Activated naive CD8-positive, alpha-beta T cell treated with anti-CD3 and anti-CD28 coated beads, Interleukin-2, amount 10 ng/mL, durations not matched to agents 7 days and 5 days (primary cell): Measurements from ENCODE around the gene CD96. TPM values are rescaled to one million over a fixed set of nuclear protein-coding genes. Genes with fewer than 3 reads are reported as not detected.
"Not testable (repeated sequence)": the region's sequence is repeated elsewhere in the genome, so short reads cannot be mapped to it uniquely, and the experiment has no call there.

Experiments used
- ATAC-seq: fragments of 150-1000 bp; cut with Tn5 transposase; one replicate; pipeline ENCODE4 v1.10.0; 2021; ENCODE audit warnings: low read depth, moderate library complexity
- POLR2A ChIA-PET: fragments of 350-600 bp; sonication (Branson Sonifier 250); formaldehyde crosslinking; loops from one replicate; lab custom pipeline; 2021; ENCODE audit warnings: antibody characterized with exemption; lab: Charles Lee
- DNase-seq: peaks from one replicate; pipeline ENCODE4 v3.0.0; 2021
- H3K27ac Mint-ChIP-seq: one replicate; pipeline ENCODE4 v1.8.0; 2022; ENCODE audit warnings: mild to moderate bottlenecking, mixed read lengths
- H3K27me3 Mint-ChIP-seq: one replicate; pipeline ENCODE4 v1.8.0; 2022; ENCODE audit warnings: mild to moderate bottlenecking, moderate library complexity, mixed read lengths
- H3K36me3 Mint-ChIP-seq: one replicate; pipeline ENCODE4 v1.8.0; 2021; ENCODE audit warnings: mild to moderate bottlenecking, mixed read lengths
- H3K4me1 Mint-ChIP-seq: one replicate; pipeline ENCODE4 v1.8.0; 2021; ENCODE audit warnings: mixed read lengths
- H3K4me3 Mint-ChIP-seq: one replicate; pipeline ENCODE4 v1.8.0; 2022; ENCODE audit warnings: mild to moderate bottlenecking, moderate library complexity, mixed read lengths
- H3K9me3 Mint-ChIP-seq: one replicate; pipeline ENCODE4 v1.8.0; 2021; ENCODE audit warnings: mixed read lengths
- total RNA-seq, 2 experiments: library from RNA; stranded (reverse); gene quantifications; one replicate each; pipeline ENCODE4 v1.2.3, GENCODE V29; 2021

Gene CD96
- total RNA-seq, 2 experiments from 2014 or later = 375 to 379 TPM

GRCh38 chr3:111538681-111539083 lies 3.3 kb upstream of the CD96 start:
- POLR2A ChIA-PET = interaction anchor here (0.7 to 1.3 kb wide), 4 partner anchors 9 to 239 kb away, joined by 3 to 6 read pairs (median 4); no protein-coding TSS in a partner anchor
- Mint-ChIP-seq H3K36me3 (peaks cover 16% of the 10 kb centered on the region), H3K4me3 (peak overlapping the region; percentile 69), H3K9me3 (no peaks in the 10 kb centered on the region), H3K27me3 (no peaks in the 10 kb centered on the region), H3K27ac (peak overlapping the region; percentile 89), H3K4me1 (peaks cover 31% of the 10 kb centered on the region)
- DNase-seq = no peak
- ATAC-seq = no peak

- Mint-ChIP-seq H3K27me3 (no peaks in the 10 kb centered on the region), H3K9me3 (no peaks in the 10 kb centered on the region), H3K4me3 (peak overlapping the region; percentile 69), H3K36me3 (peaks cover 21% of the 10 kb centered on the region), H3K4me1 (peaks cover 31% of the 10 kb centered on the region), H3K27ac (peak overlapping the region; percentile 89)
- POLR2A ChIA-PET = interaction anchor here (0.8 to 1.3 kb wide), 3 partner anchors 8 to 240 kb away, joined by 3 to 6 read pairs (median 4); no protein-coding TSS in a partner anchor
- peak; percentile 58 for ATAC-seq
- peak; percentile 74 for DNase-seq
Measured at GRCh38 chr3:111539351-111540331, 2.4 kb upstream of the CD96 start.

GRCh38 chr3:111541391-111541790 lies 606 bp upstream of the CD96 start:
- H3K27ac Mint-ChIP-seq = peak overlapping the region; percentile 94
- no peak for ATAC-seq
- no peak for DNase-seq
- H3K9me3 Mint-ChIP-seq = no peaks in the 10 kb centered on the region
- H3K4me3 Mint-ChIP-seq = peak overlapping the region; percentile 96
- POLR2A ChIA-PET = interaction anchor here (0.8 to 1.5 kb wide), 7 partner anchors 65 to 438 kb away, joined by 3 to 15 read pairs (median 4); partner anchors contain the start of gene ABHD10
- H3K36me3 Mint-ChIP-seq = peaks cover 37% of the 10 kb centered on the region
- no peaks in the 10 kb centered on the region for H3K27me3 Mint-ChIP-seq
- peaks cover 44% of the 10 kb centered on the region for H3K4me1 Mint-ChIP-seq

- Mint-ChIP-seq H3K9me3 (no peaks in the 10 kb centered on the region), H3K27me3 (no peaks in the 10 kb centered on the region), H3K27ac (peak overlapping the region; percentile 94), H3K4me3 (peak overlapping the region; percentile 96), H3K4me1 (peaks cover 47% of the 10 kb centered on the region), H3K36me3 (peaks cover 40% of the 10 kb centered on the region)
- POLR2A ChIA-PET = interaction anchor here (0.7 to 5.9 kb wide), 4 partner anchors 9 to 76 kb away, joined by 3 to 49 read pairs (median 4); no protein-coding TSS in a partner anchor
- no peak for ATAC-seq
- no peak for DNase-seq
Measured at GRCh38 chr3:111542611-111543300, 759 bp downstream of the CD96 start.

GRCh38 chr3:111545349-111545748 lies 3.4 kb downstream of the CD96 start:
- ATAC-seq (no peak), DNase-seq (no peak)
- no peaks in the 10 kb centered on the region for H3K9me3 Mint-ChIP-seq
- H3K27ac Mint-ChIP-seq = peak overlapping the region; percentile 94
- POLR2A ChIA-PET = interaction anchor here (0.8 to 5.9 kb wide), 5 partner anchors 46 to 1739 kb away, joined by 3 to 49 read pairs (median 3); no protein-coding TSS in a partner anchor
- no peaks in the 10 kb centered on the region for H3K27me3 Mint-ChIP-seq
- no peak overlapping the region for H3K4me3 Mint-ChIP-seq
- peaks cover 28% of the 10 kb centered on the region for H3K4me1 Mint-ChIP-seq
- H3K36me3 Mint-ChIP-seq = peaks cover 37% of the 10 kb centered on the region

- Mint-ChIP-seq H3K4me1 (peaks cover 18% of the 10 kb centered on the region), H3K27me3 (no peaks in the 10 kb centered on the region), H3K27ac (no peak overlapping the region), H3K9me3 (peaks cover 1% of the 10 kb centered on the region), H3K36me3 (peaks cover 36% of the 10 kb centered on the region), H3K4me3 (no peak overlapping the region)
- ATAC-seq (peak; percentile 66), DNase-seq (no peak)
- POLR2A ChIA-PET = interaction anchor here (0.6 to 5.9 kb wide), 7 partner anchors 8 to 432 kb away, joined by 3 to 49 read pairs (median 4); partner anchors contain the start of gene ABHD10
Measured at GRCh38 chr3:111547631-111548030, 5.6 kb downstream of the CD96 start.

- no peak for DNase-seq
- POLR2A ChIA-PET = interaction anchor here (0.6 to 5.9 kb wide), 7 partner anchors 9 to 431 kb away, joined by 3 to 49 read pairs (median 4); partner anchors contain the start of gene ABHD10
- H3K4me3 Mint-ChIP-seq = no peak overlapping the region
- H3K9me3 Mint-ChIP-seq = peaks cover 1% of the 10 kb centered on the region
- peaks cover 34% of the 10 kb centered on the region for H3K36me3 Mint-ChIP-seq
- no peak overlapping the region for H3K27ac Mint-ChIP-seq
- H3K27me3 Mint-ChIP-seq = no peaks in the 10 kb centered on the region
- peaks cover 19% of the 10 kb centered on the region for H3K4me1 Mint-ChIP-seq
- peak; percentile 34 for ATAC-seq
Measured at GRCh38 chr3:111548092-111548491, 6.1 kb downstream of the CD96 start.

- H3K4me1 Mint-ChIP-seq = peaks cover 20% of the 10 kb centered on the region
- POLR2A ChIA-PET = interaction anchor here (0.6 to 1.2 kb wide), 2 partner anchors 20 to 68 kb away, joined by 3 to 5 read pairs; no protein-coding TSS in a partner anchor
- peaks cover 32% of the 10 kb centered on the region for H3K36me3 Mint-ChIP-seq
- no peak overlapping the region for H3K27ac Mint-ChIP-seq
- H3K27me3 Mint-ChIP-seq = no peaks in the 10 kb centered on the region
- DNase-seq = no peak
- no peak overlapping the region for H3K4me3 Mint-ChIP-seq
- peaks cover 1% of the 10 kb centered on the region for H3K9me3 Mint-ChIP-seq
- no peak for ATAC-seq
Measured at GRCh38 chr3:111548756-111549155, 6.8 kb downstream of the CD96 start.

GRCh38 chr3:111561902-111562301 lies 19.9 kb downstream of the CD96 start:
- DNase-seq, ATAC-seq, H3K27ac Mint-ChIP-seq, POLR2A ChIA-PET, H3K27me3 Mint-ChIP-seq, H3K4me3 Mint-ChIP-seq, H3K9me3 Mint-ChIP-seq: not testable (repeated sequence)
- peaks cover 27% of the 10 kb centered on the region for H3K36me3 Mint-ChIP-seq
- peaks cover 31% of the 10 kb centered on the region for H3K4me1 Mint-ChIP-seq

GRCh38 chr3:111566844-111567243 lies 24.8 kb downstream of the CD96 start:
- H3K4me1 Mint-ChIP-seq = peaks cover 59% of the 10 kb centered on the region
- no peak overlapping the region for H3K27ac Mint-ChIP-seq
- POLR2A ChIA-PET = no interaction called here
- no peaks in the 10 kb centered on the region for H3K9me3 Mint-ChIP-seq
- peak overlapping the region; percentile 16 for H3K4me3 Mint-ChIP-seq
- H3K27me3 Mint-ChIP-seq = no peaks in the 10 kb centered on the region
- ATAC-seq (peak; percentile 45), DNase-seq (no peak)
- peaks cover 56% of the 10 kb centered on the region for H3K36me3 Mint-ChIP-seq

- Mint-ChIP-seq H3K27ac (no peak overlapping the region), H3K9me3 (no peaks in the 10 kb centered on the region), H3K4me1 (peaks cover 58% of the 10 kb centered on the region), H3K4me3 (no peak overlapping the region), H3K27me3 (no peaks in the 10 kb centered on the region), H3K36me3 (peaks cover 56% of the 10 kb centered on the region)
- ATAC-seq = no peak
- POLR2A ChIA-PET = interaction anchor here (1.4 kb wide), 1 partner anchor 19 kb away, joined by 5 read pairs; no protein-coding TSS in a partner anchor
- DNase-seq = no peak
Measured at GRCh38 chr3:111568355-111568754, 26.4 kb downstream of the CD96 start.

- H3K36me3 Mint-ChIP-seq = peaks cover 58% of the 10 kb centered on the region
- H3K27ac Mint-ChIP-seq = no peak overlapping the region
- ATAC-seq (no peak), DNase-seq (no peak)
- H3K27me3 Mint-ChIP-seq = no peaks in the 10 kb centered on the region
- H3K9me3 Mint-ChIP-seq = no peaks in the 10 kb centered on the region
- no peak overlapping the region for H3K4me3 Mint-ChIP-seq
- H3K4me1 Mint-ChIP-seq = peaks cover 59% of the 10 kb centered on the region
- POLR2A ChIA-PET = interaction anchor here (1.4 kb wide), 1 partner anchor 20 kb away, joined by 5 read pairs; no protein-coding TSS in a partner anchor
Measured at GRCh38 chr3:111568911-111569310, 26.9 kb downstream of the CD96 start.
